SK-MEL-5 (cell line): ENCODE measurements around the gene FRMD4B. TPM values are rescaled to one million over a fixed set of nuclear protein-coding genes. Genes with fewer than 3 reads are reported as not detected.

Source experiments
- DNase-seq: peaks from one replicate; pipeline ENCODE4 v3.0.0-alpha.2; 2016; ENCODE audit warnings: low read depth, low spot score
- in situ Hi-C: cut with HindIII; loops from 2 replicates; pipeline ENCODE4 v1.10.0; 2016; ENCODE audit warnings: low sequenced_read_pairs, high pct_unique_total_duplicates, low pct_unique_long_range_greater_than_20kb
- total RNA-seq: library from RNA; depleted of rRNA; stranded (reverse); fragments of >200 nt; shearing (Covaris generic); gene quantifications from 2 replicates; pipeline ENCODE4 v1.2.3, GENCODE V29; 2014

Gene FRMD4B
- total RNA-seq, 1 experiment from 2014 or later = 31.4 TPM

GRCh38 chr3:69149586-69149985, 236.3 kb downstream of the FRMD4B start:
- in situ Hi-C loops = no loop called here
- DNase-seq = no peak

GRCh38 chr3:69145688-69146087, 240.2 kb downstream of the FRMD4B start:
- no peak for DNase-seq
- in situ Hi-C loops = no loop called here

GRCh38 chr3:69144631-69145245, 241.2 kb downstream of the FRMD4B start:
- DNase-seq = no peak
- in situ Hi-C loops = no loop called here

GRCh38 chr3:69143612-69144011, 242.3 kb downstream of the FRMD4B start:
- in situ Hi-C loops = no loop called here

GRCh38 chr3:69142797-69143454, 243.0 kb downstream of the FRMD4B start:
- no peak for DNase-seq
- in situ Hi-C loops = no loop called here

More at GRCh38 chr3:69143612-69144011, 242.3 kb downstream of the FRMD4B start:
- peak; percentile 36 for DNase-seq

- in situ Hi-C loops = no loop called here
- no peak for DNase-seq
Observed at GRCh38 chr3:69142090-69142489, 243.8 kb downstream of the FRMD4B start.

GRCh38 chr3:69141313-69141712, 244.6 kb downstream of the FRMD4B start:
- DNase-seq = no peak
- in situ Hi-C loops = no loop called here

- DNase-seq = no peak
- in situ Hi-C loops = no loop called here
Observed at GRCh38 chr3:69137412-69137811, 248.5 kb downstream of the FRMD4B start.

- no peak for DNase-seq
- in situ Hi-C loops = no loop called here
Observed at GRCh38 chr3:69137005-69137404, 248.9 kb downstream of the FRMD4B start.

- in situ Hi-C loops = no loop called here
- DNase-seq = no peak
Observed at GRCh38 chr3:69130689-69131088, 255.2 kb downstream of the FRMD4B start.

- no peak for DNase-seq
- in situ Hi-C loops = no loop called here
Observed at GRCh38 chr3:69129531-69129930, 256.4 kb downstream of the FRMD4B start.

GRCh38 chr3:69128509-69128908, 257.4 kb downstream of the FRMD4B start:
- DNase-seq = no peak
- in situ Hi-C loops = no loop called here

- in situ Hi-C loops = no loop called here
- no peak for DNase-seq
Observed at GRCh38 chr3:69126999-69127398, 258.9 kb downstream of the FRMD4B start.

- in situ Hi-C loops = no loop called here
- no peak for DNase-seq
Observed at GRCh38 chr3:69126216-69126615, 259.7 kb downstream of the FRMD4B start.

GRCh38 chr3:69122403-69122802, 263.5 kb downstream of the FRMD4B start, which contains the start of gene LMOD3:
LMOD3 (minus strand) TSS chr3:69122595; CDS start chr3:69122386, 209 bp downstream.
- no peak for DNase-seq
- in situ Hi-C loops = no loop called here

- DNase-seq = no peak
- in situ Hi-C loops = no loop called here
Observed at GRCh38 chr3:69121950-69122349, 263.9 kb downstream of the FRMD4B start.

- DNase-seq = no peak
- in situ Hi-C loops = no loop called here
Observed at GRCh38 chr3:69121513-69121912, 264.4 kb downstream of the FRMD4B start.

GRCh38 chr3:69120879-69121464, 264.9 kb downstream of the FRMD4B start:
- in situ Hi-C loops = no loop called here
- DNase-seq = peak; percentile 87
